ENCODE results near the gene TMEM238L. TPM values are rescaled to one million over a fixed set of nuclear protein-coding genes. Genes with fewer than 3 reads are reported as not detected.

The TMEM238L gene
- total RNA-seq, 1 experiment from 2014 or later = not detected

DNA sequence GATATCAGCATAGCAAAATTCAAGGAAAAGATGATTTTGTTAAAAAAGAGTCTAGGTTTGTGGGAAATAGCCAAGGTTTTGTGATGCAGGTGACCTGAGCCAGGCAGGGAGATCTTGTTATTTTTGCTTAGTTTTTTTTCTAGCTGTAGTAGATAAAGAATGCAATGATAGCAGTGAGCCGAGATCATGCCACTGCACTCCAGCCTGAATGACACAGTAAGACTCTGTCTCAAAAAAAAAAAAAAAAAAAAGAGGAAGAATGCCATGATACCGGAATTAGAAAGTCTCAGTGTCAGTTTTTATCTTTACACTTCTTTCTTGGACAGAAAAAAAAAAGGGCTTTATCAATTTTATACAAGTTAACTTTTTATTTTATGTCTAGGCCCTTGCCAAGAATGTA, 27.5 kb downstream of the TMEM238L start:
- WGBS (ENCODE audit: extremely low coverage, insufficient read length, low lambda C conversion rate) = no CpG with 5 or more reads among the region's 2 CpGs
- no peak overlapping the region for H2AK5ac ChIP-seq (ENCODE audit: insufficient read length, low read length)
- H2AFZ ChIP-seq (ENCODE audit: low read length) = no peak overlapping the region
- H2BK20ac ChIP-seq (ENCODE audit: low read depth, low read length, poor library complexity, severe bottlenecking) = no peak overlapping the region
- H2BK12ac ChIP-seq (ENCODE audit: insufficient read length, low read depth, low read length) = no peak overlapping the region
- no peak overlapping the region for H3K4me3 Mint-ChIP-seq
- H3K4me2 ChIP-seq (ENCODE audit: insufficient read depth, insufficient read length, low read length) = no peak overlapping the region
- H4K5ac ChIP-seq (ENCODE audit: insufficient read length, low read depth, low read length) = no peak overlapping the region
- H3K23me2 ChIP-seq (ENCODE audit: insufficient read length, low read depth, low read length, poor library complexity, severe bottlenecking) = no peaks in the 10 kb centered on the region
- H3K14ac ChIP-seq (ENCODE audit: insufficient read depth, low read length) = no peak overlapping the region
- TF ChIP-seq, protein P1, sequence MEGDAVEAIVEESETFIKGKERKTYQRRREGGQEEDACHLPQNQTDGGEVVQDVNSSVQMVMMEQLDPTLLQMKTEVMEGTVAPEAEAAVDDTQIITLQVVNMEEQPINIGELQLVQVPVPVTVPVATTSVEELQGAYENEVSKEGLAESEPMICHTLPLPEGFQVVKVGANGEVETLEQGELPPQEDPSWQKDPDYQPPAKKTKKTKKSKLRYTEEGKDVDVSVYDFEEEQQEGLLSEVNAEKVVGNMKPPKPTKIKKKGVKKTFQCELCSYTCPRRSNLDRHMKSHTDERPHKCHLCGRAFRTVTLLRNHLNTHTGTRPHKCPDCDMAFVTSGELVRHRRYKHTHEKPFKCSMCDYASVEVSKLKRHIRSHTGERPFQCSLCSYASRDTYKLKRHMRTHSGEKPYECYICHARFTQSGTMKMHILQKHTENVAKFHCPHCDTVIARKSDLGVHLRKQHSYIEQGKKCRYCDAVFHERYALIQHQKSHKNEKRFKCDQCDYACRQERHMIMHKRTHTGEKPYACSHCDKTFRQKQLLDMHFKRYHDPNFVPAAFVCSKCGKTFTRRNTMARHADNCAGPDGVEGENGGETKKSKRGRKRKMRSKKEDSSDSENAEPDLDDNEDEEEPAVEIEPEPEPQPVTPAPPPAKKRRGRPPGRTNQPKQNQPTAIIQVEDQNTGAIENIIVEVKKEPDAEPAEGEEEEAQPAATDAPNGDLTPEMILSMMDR (conservative IDR thresholded peaks at IDR 0.05) = no peak
- H3K18ac ChIP-seq (ENCODE audit: insufficient read length, low read depth, low read length) = no peak overlapping the region
- no peak overlapping the region for H3K27ac Mint-ChIP-seq
- no peak overlapping the region for H3K9ac ChIP-seq (ENCODE audit: extremely low read depth, insufficient read length, low read length)
- H3T11ph ChIP-seq (ENCODE audit: low read length) = no peak overlapping the region
- H3K79me1 ChIP-seq (ENCODE audit: insufficient read depth, low read depth, low read length, poor library complexity, severe bottlenecking) = no peaks in the 10 kb centered on the region
- no peaks in the 10 kb centered on the region for H3K27me3 Mint-ChIP-seq (ENCODE audit: low read depth)
- no peak overlapping the region for H4K8ac ChIP-seq (replicated peaks; ENCODE audit: insufficient read length, low read depth, low read length)
- H2BK5ac ChIP-seq (ENCODE audit: insufficient read length, low read length) = no peak overlapping the region
- no peaks in the 10 kb centered on the region for H3K27me3 ChIP-seq (ENCODE audit: insufficient read depth, low read length)
- H4K91ac ChIP-seq (ENCODE audit: insufficient read length, low read depth, low read length) = no peak overlapping the region
- H3K56ac ChIP-seq (ENCODE audit: insufficient read length, low read depth, low read length) = no peak overlapping the region
- peaks cover 8 to 17% of the 10 kb centered on the region in 2 experiments for H3K9me3 Mint-ChIP-seq
- no peaks in the 10 kb centered on the region for H3K9me3 ChIP-seq (ENCODE audit: control insufficient read depth, low read depth, low read length)
- H3K27ac ChIP-seq (ENCODE audit: insufficient read length, low read depth, low read length) = no peak overlapping the region
- peaks cover 4 to 17% (median 11%) of the 10 kb centered on the region in 3 experiments for H3K36me3 Mint-ChIP-seq (ENCODE audit: insufficient read depth in 1 of 3, low read depth in 3 of 3)
- H3K23ac ChIP-seq (ENCODE audit: insufficient read length, low read depth, low read length) = no peak overlapping the region
- no peak overlapping the region for H2BK120ac ChIP-seq (ENCODE audit: low read depth, low read length, poor library complexity, severe bottlenecking)
- no peaks in the 10 kb centered on the region for H3K4me1 ChIP-seq (ENCODE audit: insufficient read depth, low read length)
- peaks cover 4 to 10% of the 10 kb centered on the region in 2 experiments; a peak in 3 of 4 replicates for H3K4me1 Mint-ChIP-seq
- no peaks in the 10 kb centered on the region for H3K79me2 ChIP-seq (ENCODE audit: insufficient read depth, low read length)
- H2BK15ac ChIP-seq (ENCODE audit: low read depth, low read length) = no peak overlapping the region
- no peak for DNase-seq
- H4K20me1 ChIP-seq (ENCODE audit: control insufficient read depth, insufficient read depth, insufficient read length) = no peaks in the 10 kb centered on the region
- no peak overlapping the region for H3K4ac ChIP-seq (ENCODE audit: low read depth, low read length)

Data from H9 (cell line).